Measurements from ENCODE around the gene PDE6A. TPM values are rescaled to one million over a fixed set of nuclear protein-coding genes. Genes with fewer than 3 reads are reported as not detected.

The PDE6A gene
- total and polyA plus RNA-seq, 9 of the 15 experiments (the other 6 are each of a cell fraction or from before 2014, with no cell fraction given), result 0.01 to 0.04 (median 0.01) TPM; not detected in 6

- peak; percentile 62; the same call in 1 of the 2 replicates for TF ChIP-seq NCOR1 (IDR thresholded peaks at IDR 0.05)
- TF ChIP-seq ZBTB5 (IDR thresholded peaks at IDR 0.05), result no peak
- peak; percentile 57 for TF ChIP-seq NFE2 (IDR thresholded peaks at IDR 0.05; ENCODE audit: low read depth)
- TF ChIP-seq GTF2E2 (tag; IDR thresholded peaks at IDR 0.05), result no peak
- TF ChIP-seq REST (IDR thresholded peaks at IDR 0.05; ENCODE audit: borderline replicate concordance), result 0 out of 2 replicates have a peak, but pooled peaks have one; percentile 8
- no peak for TF ChIP-seq REST (CRISPR knock-in tag; IDR thresholded peaks at IDR 0.05; ENCODE audit: low read depth)
- TF ChIP-seq DPF2 (IDR thresholded peaks at IDR 0.05), result peak; percentile 91
- TF ChIP-seq ZEB2 (IDR thresholded peaks at IDR 0.05), result peak; percentile 52; the same call in 1 of the 2 replicates
- no peak for TF ChIP-seq SAFB (IDR thresholded peaks at IDR 0.05; ENCODE audit: borderline replicate concordance, low read depth, low read length)
- TF ChIP-seq NBN (IDR thresholded peaks at IDR 0.05; ENCODE audit: low read depth), result peak; percentile 73; the same call in 1 of the 2 replicates
- TF ChIP-seq, protein P1, sequence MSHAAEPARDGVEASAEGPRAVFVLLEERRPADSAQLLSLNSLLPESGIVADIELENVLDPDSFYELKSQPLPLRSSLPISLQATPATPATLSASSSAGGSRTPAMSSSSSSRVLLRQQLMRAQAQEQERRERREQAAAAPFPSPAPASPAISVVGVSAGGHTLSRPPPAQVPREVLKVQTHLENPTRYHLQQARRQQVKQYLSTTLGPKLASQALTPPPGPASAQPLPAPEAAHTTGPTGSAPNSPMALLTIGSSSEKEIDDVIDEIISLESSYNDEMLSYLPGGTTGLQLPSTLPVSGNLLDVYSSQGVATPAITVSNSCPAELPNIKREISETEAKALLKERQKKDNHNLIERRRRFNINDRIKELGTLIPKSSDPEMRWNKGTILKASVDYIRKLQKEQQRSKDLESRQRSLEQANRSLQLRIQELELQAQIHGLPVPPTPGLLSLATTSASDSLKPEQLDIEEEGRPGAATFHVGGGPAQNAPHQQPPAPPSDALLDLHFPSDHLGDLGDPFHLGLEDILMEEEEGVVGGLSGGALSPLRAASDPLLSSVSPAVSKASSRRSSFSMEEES (CRISPR knock-in tag; IDR thresholded peaks at IDR 0.05), result no peak
- TF ChIP-seq MAFK (IDR thresholded peaks at IDR 0.05; ENCODE audit: low read length), result no peak
- no peak for TF ChIP-seq KAT8 (IDR thresholded peaks at IDR 0.05; ENCODE audit: low read depth)
- TF ChIP-seq SFPQ (IDR thresholded peaks at IDR 0.05; ENCODE audit: low read depth, low read length), result no peak
- 0 out of 2 replicates have a peak, but pooled peaks have one; percentile 16 for TF ChIP-seq NR2C2 (CRISPR knock-in tag; IDR thresholded peaks at IDR 0.05)
- TF ChIP-seq NR2C2 (tag; IDR thresholded peaks at IDR 0.05), result peak; percentile 64
These were observed 56.9 kb downstream of the PDE6A start (continued) for GRCh38 chr5:149887622-149888183.
